HT1080 (cell line): ENCODE data around the gene CITED1. TPM values are rescaled to one million over a fixed set of nuclear protein-coding genes. Genes with fewer than 3 reads are reported as not detected.

Experiments
- DNase-seq: peaks from one replicate; pipeline ENCODE4 v3.0.0-alpha.2; 2015; ENCODE audit warnings: low read depth
- small RNA-seq: library from RNA; depleted of rRNA; stranded (forward); fragments of <200 nt; gene quantifications from one replicate; pipeline ENCODE3, GENCODE V24; 2014
- total RNA-seq: library from RNA; depleted of rRNA; stranded (reverse); fragments of >200 nt; shearing (Covaris generic); gene quantifications from 2 replicates; pipeline ENCODE4 v1.2.3, GENCODE V29; 2014; rRNA removed

CITED1 gene
- total RNA-seq, 1 experiment from 2014 or later, result not detected

DNA sequence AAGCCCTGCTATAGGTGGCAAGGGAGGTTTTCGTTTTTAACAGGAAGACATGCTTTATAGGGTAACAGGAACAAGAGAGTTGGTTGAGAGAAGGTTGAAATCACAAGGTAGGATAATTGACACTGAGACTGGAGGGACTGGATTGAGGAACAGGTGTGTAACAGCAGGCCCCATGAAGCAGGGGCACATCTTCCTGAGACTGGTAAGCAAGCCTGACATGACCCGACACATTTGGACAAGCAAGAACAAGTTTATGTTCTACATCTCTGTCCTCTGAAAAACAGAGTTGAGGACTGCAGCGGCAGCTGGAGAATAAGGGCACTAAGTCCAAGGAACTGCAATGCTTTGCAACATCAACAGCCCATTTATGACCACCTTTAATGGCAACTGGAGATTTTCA lies 33.9 kb downstream of the CITED1 start:
- no peak for DNase-seq

DNA sequence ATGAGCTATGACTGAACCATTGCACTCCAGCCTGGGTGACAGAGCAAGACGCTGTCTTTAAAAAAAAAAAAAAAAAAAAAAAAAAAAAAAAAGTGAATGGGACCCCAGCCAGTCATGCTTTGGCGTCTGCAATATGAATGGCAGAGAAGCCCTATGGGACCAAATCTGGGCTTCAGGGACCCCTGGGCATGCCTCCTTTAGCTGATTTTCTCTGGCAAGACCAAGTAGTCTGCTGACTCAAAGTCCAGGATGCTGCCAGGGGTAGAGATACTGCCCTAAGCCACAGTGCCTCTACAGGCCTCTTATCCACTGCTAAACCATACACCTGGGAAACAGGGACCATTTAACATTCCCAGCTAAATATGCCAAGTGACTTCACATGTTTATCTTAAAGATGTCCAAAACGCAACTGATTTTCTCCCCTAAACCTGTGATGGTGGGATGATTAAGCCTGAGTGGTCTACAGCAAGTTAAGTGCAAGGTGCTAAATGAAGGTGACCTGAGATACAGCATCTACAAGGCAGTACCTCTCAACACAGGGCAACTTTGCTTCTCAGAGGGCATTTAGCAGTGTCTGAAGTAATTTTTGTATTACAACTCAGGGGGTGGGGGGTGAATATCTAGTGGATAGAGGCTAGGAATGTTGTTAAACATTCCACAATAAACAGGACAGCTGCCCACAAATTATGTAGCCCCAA lies 34.5 kb downstream of the CITED1 start:
- DNase-seq, result no peak

DNA sequence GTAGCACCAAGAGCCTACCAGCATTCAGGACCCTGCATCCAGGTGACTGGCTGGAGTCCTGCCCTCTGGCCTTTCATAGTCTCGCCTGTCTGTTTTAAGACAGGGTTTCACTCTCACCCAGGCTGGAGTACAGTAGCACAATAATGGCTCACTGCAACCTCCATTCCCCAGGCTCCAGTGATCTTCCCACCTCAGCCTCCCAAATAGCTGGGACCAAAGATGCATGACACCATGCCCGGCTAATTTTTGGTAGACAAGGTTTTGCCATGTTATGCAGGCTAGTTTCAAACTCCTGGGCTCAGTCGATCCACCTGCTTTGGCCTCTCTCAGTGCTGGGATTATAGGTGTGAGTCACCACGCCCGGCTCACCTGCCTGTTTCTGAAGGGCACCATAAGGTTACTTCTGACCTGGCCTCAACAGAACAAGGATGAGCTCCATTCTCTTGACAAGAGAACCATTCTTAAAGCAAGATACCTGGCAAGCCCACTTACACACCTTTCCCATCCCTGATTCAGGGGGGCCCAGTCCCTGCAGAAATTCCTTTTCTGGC lies 35.3 kb downstream of the CITED1 start:
- DNase-seq, result no peak

DNA sequence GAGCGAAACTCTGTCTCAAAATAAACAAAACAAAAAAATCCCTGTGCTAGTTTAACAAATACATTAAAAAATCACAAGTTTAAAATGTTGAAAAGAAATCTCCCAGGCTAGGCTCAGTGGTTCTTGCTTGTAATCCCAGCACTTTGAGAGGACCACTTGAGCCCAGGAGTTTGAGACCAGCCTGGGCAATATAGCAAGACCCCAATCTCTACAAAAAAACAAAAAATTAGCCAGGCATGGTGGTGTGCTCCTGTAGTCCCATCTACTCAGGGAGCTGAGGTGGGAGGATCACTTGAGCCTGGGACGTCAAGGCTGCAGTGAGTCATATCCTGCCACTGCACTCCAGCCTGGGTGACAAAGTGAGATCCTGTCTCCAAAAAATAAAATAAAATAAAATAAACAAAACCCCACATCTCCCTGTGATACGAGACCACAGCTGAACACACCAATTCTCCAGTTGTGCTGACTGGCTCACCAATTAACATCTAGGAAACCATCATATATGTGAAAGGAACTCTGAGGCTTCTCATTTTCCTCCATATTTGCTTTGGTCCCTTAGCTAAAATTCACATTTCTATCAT lies 36.0 kb downstream of the CITED1 start:
- peak; percentile 89 for DNase-seq

DNA sequence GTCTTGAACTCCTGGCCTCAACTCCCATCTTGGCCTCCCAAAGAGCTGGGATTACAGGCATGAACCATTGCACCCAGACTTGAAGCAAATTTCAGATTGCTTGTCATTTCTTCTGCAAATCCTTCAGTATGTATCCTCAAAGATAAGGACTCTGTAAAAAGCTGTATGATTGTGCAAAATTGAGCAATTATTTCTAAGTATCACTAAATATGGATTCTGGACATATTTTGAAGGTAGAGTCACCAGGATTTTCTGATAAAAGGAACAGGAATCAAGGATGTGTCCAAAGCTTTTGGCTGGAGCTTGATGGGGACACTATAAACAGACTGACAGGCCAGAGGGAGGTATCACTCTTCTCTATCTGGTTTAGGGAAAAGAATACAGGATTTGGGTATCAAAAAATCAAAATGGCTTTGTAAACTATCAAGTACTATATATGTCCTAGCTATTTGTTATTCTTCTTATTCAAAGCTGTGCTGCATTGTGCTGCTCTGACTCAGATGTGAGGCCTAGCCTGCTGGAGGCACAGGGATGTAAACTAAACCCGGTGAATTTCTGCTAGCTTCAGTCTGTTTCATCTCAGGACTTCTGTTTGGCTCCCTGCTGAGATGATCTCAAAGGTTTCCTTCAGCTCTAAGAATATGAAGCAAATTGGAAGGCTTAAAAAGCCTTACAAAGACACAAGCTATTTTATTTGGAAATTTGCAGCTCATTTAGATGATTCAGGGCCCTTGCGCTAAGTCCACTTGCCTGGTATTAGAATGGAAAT lies 36.9 kb downstream of the CITED1 start:
- peak; percentile 28 for DNase-seq

DNA sequence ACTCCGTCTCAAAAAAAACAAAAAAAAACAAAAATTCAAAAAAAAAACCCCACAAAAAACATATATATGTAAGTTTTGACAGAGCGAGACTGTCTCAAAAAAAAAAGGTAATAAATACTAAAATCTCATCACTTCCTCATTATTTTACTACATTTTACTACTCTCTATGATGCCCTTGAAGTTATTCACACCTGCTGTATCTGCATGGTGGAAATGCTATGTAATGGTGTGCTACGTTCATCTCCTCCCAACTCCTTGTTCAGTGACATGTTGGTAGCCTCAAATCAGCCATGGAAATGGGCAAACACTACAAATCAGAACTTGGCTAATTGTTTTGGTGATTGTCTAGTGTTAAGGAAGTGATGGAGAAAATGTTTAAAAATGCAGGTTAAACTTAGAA lies 40.5 kb downstream of the CITED1 start:
- no peak for DNase-seq

DNA sequence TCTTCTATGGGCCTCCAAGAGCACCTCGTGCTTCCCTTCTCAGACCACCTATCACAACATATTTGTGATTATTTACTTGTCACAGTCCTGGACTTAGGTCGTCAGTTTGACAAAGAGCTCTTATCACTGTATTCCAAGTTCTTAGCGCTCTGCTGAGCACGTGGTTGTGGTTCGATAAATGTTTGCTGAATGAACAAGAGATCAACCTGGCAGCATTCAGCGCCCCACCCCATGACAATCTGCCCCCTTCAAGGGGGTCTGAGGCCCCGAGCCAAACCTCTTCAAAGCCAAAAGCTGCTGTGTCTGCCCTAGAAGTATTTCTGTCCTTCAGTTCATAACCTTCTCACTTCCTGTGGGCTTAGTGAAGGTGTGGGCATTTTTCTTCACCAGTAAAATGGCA lies 43.6 kb downstream of the CITED1 start:
- no peak for DNase-seq

DNA sequence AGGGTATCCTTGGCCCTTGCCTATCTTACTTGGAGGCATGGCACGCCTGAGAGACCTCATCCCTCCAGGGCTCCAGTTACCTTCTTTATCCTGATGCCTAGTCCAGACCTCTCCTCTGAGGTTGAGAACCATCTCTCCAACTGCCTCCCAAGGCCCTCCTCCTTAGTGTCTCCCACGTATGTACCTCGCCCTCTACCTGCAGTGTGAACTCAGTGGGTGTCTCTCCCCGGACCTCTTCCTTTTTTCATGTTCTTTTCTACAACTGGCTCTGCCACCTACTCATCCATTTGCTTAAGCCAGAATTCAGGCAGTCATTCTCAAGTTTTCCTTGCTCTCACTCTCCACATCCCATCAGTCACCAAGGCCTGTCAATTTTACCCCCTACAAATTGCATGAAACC lies 45.3 kb downstream of the CITED1 start:
- no peak for DNase-seq

DNA sequence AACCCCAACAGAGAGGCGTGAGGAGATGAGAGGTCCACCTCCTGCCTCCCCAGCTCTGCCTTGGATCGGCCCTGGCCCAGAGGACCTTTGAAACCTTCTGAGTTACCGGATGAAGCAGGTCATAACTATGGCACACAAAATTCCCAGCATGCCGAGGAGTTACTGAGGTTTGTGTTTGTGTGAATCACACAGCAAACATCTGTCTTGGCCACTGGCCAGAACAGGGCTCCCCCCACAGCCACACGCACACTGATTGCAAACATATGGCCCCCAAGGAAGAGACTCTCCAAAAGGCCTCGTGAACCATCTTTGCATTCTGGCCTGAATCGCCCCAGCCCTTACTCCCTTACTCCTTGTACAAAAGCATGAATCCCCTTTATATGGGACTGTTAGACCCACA lies 47.5 kb downstream of the CITED1 start:
- DNase-seq, result peak; percentile 65

DNA sequence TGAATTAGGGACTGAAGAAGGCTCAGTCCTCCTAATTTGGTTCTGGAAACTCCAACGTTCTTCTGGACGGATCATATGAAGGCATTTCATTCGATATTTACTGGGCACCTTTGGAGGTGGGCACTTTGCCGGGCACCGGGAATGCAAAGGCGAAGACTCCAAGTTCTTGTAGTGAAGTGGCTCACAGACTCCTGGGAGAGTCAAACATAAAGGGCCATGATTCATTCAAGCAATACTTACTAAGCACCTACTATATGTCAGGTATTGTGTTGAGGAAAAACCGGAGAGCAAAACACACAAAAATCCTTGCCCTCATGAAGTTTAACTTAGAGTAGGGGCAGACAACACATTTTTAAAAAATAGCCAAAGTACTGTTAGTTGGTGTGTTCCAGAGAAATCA lies 49.9 kb downstream of the CITED1 start:
- DNase-seq, result no peak

DNA sequence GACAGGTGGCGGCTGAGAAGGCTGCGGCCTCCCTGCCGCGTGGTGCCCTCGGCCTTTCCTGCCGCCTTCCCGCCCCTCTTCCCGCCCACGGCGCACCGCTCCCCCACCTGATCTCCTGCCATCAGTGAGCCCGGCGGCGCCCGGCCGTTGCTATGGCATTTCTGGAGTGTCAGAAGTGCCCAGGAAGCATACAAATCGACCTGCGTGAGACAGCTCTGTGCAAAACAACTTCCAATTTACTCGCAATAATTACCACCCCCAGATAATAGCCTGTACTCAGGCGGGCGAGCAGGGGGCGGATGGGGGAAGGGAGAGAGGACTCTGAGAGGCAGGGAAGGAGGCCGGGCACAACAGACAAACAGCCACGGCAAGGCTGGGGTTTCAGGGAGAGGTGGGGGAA lies 50.3 kb downstream of the CITED1 start:
- no peak for DNase-seq

DNA sequence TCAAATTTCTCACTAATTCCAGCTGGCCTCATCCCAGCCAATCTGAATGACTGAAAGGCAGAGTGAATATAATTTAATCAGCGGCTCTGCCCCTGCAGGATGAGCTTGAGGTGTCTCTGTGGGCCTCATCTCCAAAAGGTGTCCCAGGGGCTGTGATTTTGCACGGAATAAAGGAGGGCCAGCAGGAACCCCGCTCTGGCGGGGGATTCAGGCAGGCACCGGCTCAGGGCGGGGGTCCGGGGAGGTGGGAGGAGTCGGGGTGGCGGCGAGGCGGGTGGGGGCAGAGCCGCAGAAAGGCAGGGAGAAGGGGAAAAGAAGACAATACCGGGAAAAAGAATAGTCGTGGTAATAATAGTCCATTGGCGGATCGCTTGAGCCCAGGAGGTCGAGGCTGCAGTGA lies 50.9 kb downstream of the CITED1 start:
- no peak for DNase-seq

DNA sequence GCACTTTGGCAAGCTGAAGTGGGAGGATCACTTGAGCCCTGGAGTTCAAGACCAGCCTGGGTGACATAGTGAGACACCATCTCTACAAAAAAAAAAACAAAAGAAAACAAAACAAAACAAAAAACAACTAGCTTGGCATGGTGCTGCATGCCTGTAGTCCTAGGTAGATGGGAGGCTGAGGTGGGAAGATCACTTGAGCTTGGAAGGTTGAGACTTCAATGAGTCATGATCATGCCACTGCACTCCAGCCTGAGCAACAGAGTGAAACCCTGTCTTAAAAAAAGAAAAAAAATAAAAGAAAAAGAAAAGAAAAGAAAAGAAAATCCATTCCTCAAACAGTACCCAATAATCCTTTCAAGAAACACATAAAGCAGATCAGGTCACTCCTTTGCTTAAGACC lies 52.0 kb downstream of the CITED1 start:
- no peak for DNase-seq

Small RNAs within 50 kb of the gene (small RNA-seq; reads per million reads assigned to genes)
- gene RF00019, result not detected

Other genes with a start within 250 kb of the CITED1 start
- not detected in 2 replicates for gene RTL5, start 174.0 kb downstream of the CITED1 start, total RNA-seq
- gene PIN4, start 124.2 kb downstream of the CITED1 start, total RNA-seq, result 11.2 and 14.3 TPM in 2 replicates
- 10.1 and 10.5 TPM in 2 replicates for gene ERCC6L, start 66.9 kb downstream of the CITED1 start, total RNA-seq
- 1,087 and 1,109 TPM in 2 replicates for gene RPS4X, start 28.7 kb downstream of the CITED1 start, total RNA-seq